Measurements from ENCODE around the gene OXCT1.

GRCh38 chr5:41878173-41878572 is 7.9 kb upstream of the OXCT1 start:
- TF ChIP-seq BACH1 (IDR thresholded peaks at IDR 0.05; ENCODE audit: low read length) (no peak), RAD21 (IDR thresholded peaks at IDR 0.05 in 1 of 2, conservative IDR thresholded peaks at IDR 0.05 in 1 of 2; ENCODE audit: low read depth in 2 of 2, low read length in 2 of 2) (no peak), TAF1 (IDR thresholded peaks at IDR 0.05; ENCODE audit: low read depth, low read length) (no peak), CHD2 (IDR thresholded peaks at IDR 0.05; ENCODE audit: low read length) (no peak), ZNF274 (IDR thresholded peaks at IDR 0.05; ENCODE audit: borderline replicate concordance, extremely low read depth, low read length) (no peak)
- TF ChIP-seq, protein P1, sequence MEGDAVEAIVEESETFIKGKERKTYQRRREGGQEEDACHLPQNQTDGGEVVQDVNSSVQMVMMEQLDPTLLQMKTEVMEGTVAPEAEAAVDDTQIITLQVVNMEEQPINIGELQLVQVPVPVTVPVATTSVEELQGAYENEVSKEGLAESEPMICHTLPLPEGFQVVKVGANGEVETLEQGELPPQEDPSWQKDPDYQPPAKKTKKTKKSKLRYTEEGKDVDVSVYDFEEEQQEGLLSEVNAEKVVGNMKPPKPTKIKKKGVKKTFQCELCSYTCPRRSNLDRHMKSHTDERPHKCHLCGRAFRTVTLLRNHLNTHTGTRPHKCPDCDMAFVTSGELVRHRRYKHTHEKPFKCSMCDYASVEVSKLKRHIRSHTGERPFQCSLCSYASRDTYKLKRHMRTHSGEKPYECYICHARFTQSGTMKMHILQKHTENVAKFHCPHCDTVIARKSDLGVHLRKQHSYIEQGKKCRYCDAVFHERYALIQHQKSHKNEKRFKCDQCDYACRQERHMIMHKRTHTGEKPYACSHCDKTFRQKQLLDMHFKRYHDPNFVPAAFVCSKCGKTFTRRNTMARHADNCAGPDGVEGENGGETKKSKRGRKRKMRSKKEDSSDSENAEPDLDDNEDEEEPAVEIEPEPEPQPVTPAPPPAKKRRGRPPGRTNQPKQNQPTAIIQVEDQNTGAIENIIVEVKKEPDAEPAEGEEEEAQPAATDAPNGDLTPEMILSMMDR (IDR thresholded peaks at IDR 0.05; ENCODE audit: control extremely low read depth in 1 of 3, insufficient read depth in 1 of 3, low read depth in 1 of 3, low read length in 3 of 3) = no peak

Data from H1 (cell line).